Osteoblast (primary cell): Measurements from ENCODE around the gene RRAS2. TPM values are rescaled to one million over a fixed set of nuclear protein-coding genes. Genes with fewer than 3 reads are reported as not detected.

Source experiments
- DNase-seq: peaks from one replicate; pipeline ENCODE4 v3.0.0; 2011; ENCODE audit warnings: low spot score, mixed read lengths; ENCODE audit not compliant: insufficient read length; ENCODE audit errors: missing footprints
- H2AFZ ChIP-seq: 2 replicates; pipeline ENCODE4 v1.6.0; 2011; ENCODE audit warnings: mild to moderate bottlenecking, low read length
- H3K27ac ChIP-seq: 2 replicates; pipeline ENCODE4 v1.5.1; 2011; ENCODE audit warnings: mild to moderate bottlenecking, low read depth, low read length, moderate library complexity
- H3K27me3 ChIP-seq: 2 replicates; pipeline ENCODE4 v1.6.0; 2012; ENCODE audit warnings: mild to moderate bottlenecking, control low read depth, inconsistent platforms, low read length, moderate library complexity; ENCODE audit not compliant: insufficient read depth
- H3K36me3 ChIP-seq: 2 replicates; pipeline ENCODE4 v1.5.1; 2011; ENCODE audit warnings: mild to moderate bottlenecking, low read length, control low read depth, moderate library complexity; ENCODE audit not compliant: insufficient read depth
- H3K4me1 ChIP-seq: 2 replicates; pipeline ENCODE4 v1.5.1; 2011; ENCODE audit warnings: mild to moderate bottlenecking, low read length, control low read depth, moderate library complexity; ENCODE audit not compliant: insufficient read depth
- H3K4me2 ChIP-seq: 2 replicates; pipeline ENCODE4 v1.6.0; 2011; ENCODE audit warnings: mild to moderate bottlenecking, low read length; ENCODE audit not compliant: insufficient read depth
- H3K4me3 ChIP-seq: fragments of 200-600 bp; sonication (generic); 3 replicates; pipeline ENCODE4 v1.5.1; 2012; ENCODE audit warnings: mild to moderate bottlenecking, low read length, inconsistent platforms; ENCODE audit not compliant: insufficient read depth
- H3K79me2 ChIP-seq: 2 replicates; pipeline ENCODE4 v1.6.0; 2012; ENCODE audit warnings: mild to moderate bottlenecking, low read length, control low read depth, inconsistent platforms; ENCODE audit not compliant: insufficient read depth
- H3K9me3 ChIP-seq: 2 replicates; pipeline ENCODE4 v1.5.1; 2011; ENCODE audit warnings: low read depth, low read length, control low read depth
- H4K20me1 ChIP-seq: 2 replicates; pipeline ENCODE4 v1.6.0; 2012; ENCODE audit warnings: mild to moderate bottlenecking, low read length, control low read depth; ENCODE audit not compliant: insufficient read depth
- total RNA-seq: library from RNA; depleted of rRNA; stranded (reverse); fragments of >200 nt; gene quantifications from 2 replicates; pipeline ENCODE4 v1.2.3, GENCODE V29; 2012
- TF ChIP-seq, protein P1 (sequence below): IDR thresholded peaks from 2 replicates; pipeline ENCODE4 v1.5.1; 2011; ENCODE audit warnings: mild to moderate bottlenecking, low read depth, low read length, moderate library complexity; ENCODE audit errors: extremely low read depth

RRAS2 gene
- total RNA-seq, 1 donor, result 101 TPM

DNA sequence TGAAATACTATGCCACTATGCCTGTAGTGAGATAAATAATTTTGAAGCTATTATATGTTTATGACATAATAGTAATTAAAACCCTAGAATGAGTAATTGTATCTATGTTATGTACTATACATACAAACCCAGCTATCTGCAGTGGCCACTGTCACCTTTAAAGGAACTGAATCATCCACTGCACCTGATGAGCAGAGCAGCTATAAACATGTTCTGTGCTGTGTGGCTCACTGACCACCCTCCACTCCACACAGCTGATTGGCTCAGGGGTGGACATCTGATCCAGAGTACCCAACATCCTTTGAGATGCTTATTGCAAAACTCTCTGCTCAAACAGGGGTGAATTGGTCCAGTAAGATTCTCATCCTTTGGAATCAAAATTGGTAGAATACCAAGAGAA, 19.2 kb upstream of the RRAS2 start:
- H3K9me3 ChIP-seq, result no peaks in the 10 kb centered on the region
- H3K27me3 ChIP-seq, result no peaks in the 10 kb centered on the region
- H3K4me2 ChIP-seq, result no peak overlapping the region
- H3K79me2 ChIP-seq, result no peaks in the 10 kb centered on the region
- H2AFZ ChIP-seq, result no peak overlapping the region
- peak; percentile 38 for DNase-seq
- TF ChIP-seq, protein P1, sequence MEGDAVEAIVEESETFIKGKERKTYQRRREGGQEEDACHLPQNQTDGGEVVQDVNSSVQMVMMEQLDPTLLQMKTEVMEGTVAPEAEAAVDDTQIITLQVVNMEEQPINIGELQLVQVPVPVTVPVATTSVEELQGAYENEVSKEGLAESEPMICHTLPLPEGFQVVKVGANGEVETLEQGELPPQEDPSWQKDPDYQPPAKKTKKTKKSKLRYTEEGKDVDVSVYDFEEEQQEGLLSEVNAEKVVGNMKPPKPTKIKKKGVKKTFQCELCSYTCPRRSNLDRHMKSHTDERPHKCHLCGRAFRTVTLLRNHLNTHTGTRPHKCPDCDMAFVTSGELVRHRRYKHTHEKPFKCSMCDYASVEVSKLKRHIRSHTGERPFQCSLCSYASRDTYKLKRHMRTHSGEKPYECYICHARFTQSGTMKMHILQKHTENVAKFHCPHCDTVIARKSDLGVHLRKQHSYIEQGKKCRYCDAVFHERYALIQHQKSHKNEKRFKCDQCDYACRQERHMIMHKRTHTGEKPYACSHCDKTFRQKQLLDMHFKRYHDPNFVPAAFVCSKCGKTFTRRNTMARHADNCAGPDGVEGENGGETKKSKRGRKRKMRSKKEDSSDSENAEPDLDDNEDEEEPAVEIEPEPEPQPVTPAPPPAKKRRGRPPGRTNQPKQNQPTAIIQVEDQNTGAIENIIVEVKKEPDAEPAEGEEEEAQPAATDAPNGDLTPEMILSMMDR, result no peak
- H3K36me3 ChIP-seq, result no peaks in the 10 kb centered on the region
- no peak overlapping the region for H3K27ac ChIP-seq
- no peak overlapping the region for H3K4me3 ChIP-seq
- H3K4me1 ChIP-seq, result peaks cover 27% of the 10 kb centered on the region
- H4K20me1 ChIP-seq, result no peaks in the 10 kb centered on the region

DNA sequence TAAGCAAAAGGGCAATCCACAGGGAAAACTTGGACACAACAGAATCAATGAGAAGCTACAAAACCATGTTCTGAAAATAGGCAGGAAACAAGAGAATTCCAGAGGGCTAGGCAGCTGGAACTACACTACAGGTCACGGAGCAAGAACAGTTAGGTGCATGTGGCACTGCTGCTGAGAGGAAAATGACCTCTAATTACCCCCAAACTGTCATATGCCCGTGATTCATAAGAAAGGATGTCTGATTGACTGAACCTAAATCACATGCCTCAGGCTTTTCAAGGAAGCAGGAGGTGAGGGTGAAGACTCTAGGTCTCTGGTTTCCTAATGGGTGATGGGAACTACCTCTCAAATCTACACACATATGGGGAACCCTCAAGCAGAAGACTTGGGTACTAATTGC, 17.9 kb upstream of the RRAS2 start:
- Histone ChIP-seq H4K20me1 (no peaks in the 10 kb centered on the region), H3K4me3 (no peak overlapping the region), H3K27ac (no peak overlapping the region), H3K4me2 (no peak overlapping the region), H3K9me3 (no peaks in the 10 kb centered on the region), H3K27me3 (no peaks in the 10 kb centered on the region), H3K4me1 (peaks cover 27% of the 10 kb centered on the region), H2AFZ (no peak overlapping the region), H3K79me2 (no peaks in the 10 kb centered on the region), H3K36me3 (no peaks in the 10 kb centered on the region)
- TF ChIP-seq, protein P1, result no peak
- peak; percentile 55 for DNase-seq

DNA sequence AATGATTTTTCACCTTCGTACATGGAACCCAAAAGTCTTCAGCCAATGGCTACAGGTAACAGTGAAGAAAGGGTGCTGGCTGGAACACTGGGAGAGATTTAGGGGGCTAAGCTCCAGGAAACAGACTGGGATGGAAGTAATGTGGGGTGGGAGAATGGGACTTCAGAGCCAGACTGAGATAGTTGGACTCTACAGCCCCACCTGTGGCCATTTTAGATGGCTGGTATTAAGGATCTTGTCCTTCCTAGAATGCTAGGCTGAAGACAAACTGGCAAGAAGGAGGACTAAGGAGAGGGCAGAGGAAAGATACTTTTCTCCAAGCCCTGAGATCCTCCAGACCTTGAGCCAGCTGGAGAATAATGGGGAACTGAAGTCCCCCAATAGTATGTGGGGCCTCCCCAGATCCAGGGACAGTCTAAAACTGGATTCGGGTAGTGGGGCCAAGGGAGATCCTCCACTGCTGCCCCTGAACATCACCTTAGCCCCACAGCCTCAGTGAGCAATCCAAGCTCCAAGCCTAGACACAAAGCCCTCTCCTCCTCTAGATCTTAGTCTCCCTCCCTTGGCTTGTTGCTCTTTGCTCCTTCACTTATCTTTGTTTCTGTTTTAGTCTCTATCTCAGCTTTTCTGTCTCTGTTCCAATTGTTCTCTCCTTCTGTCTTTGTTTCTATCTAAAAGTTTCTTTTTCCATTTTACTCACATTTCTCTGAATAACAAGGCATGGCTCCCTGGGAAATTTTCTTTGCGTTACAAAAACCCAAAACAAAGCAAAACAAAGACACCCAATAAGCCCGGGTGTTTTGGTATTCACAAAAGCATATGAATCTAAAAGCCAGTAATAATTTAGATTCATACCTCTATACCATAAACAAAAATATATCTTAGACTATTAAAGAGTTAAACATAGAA, 16.2 kb upstream of the RRAS2 start:
- Histone ChIP-seq H3K9me3 (no peaks in the 10 kb centered on the region), H3K4me2 (no peak overlapping the region), H4K20me1 (no peaks in the 10 kb centered on the region), H3K27me3 (no peaks in the 10 kb centered on the region), H3K27ac (peak overlapping the region; percentile 25), H3K4me3 (no peak overlapping the region), H3K79me2 (no peaks in the 10 kb centered on the region), H3K36me3 (no peaks in the 10 kb centered on the region), H3K4me1 (peaks cover 24% of the 10 kb centered on the region), H2AFZ (peak overlapping the region; percentile 42)
- no peak for DNase-seq
- TF ChIP-seq, protein P1, result no peak

DNA sequence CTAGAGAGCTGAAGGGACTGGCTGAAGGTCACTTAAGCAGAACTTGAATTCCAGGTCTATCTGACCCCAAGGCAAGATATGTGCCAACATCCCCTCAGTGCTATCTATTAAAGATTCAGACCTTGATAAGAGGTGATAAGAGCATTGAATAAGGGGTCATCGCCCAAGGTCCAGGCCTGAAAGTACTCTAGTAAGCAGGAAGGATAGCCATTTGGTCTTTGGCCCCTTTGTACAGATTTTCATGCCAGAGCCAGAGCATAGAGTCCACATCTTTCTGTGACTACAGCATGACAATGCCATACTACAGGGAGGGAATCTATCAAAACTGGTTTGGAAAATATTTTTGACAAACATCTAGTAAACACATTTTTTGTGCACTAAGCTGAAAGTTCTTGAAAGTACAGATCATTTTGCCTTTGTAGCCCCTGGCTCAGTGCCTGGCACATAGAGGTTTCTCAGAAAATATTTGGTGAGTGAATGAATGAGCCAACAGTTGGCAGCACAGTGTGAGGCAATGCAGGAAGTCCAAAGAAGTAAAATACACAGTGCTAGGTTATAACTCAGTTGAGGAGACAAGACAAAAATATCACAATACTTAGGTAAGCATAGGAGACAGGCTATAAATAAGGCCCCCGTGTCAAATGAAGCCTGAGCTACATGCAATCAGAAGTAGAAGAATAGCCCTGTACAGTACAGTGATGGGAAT, 15.1 kb upstream of the RRAS2 start:
- Histone ChIP-seq H2AFZ (no peak overlapping the region), H3K4me3 (no peak overlapping the region), H3K9me3 (no peaks in the 10 kb centered on the region), H4K20me1 (no peaks in the 10 kb centered on the region), H3K27me3 (no peaks in the 10 kb centered on the region), H3K4me1 (peaks cover 24% of the 10 kb centered on the region), H3K36me3 (no peaks in the 10 kb centered on the region), H3K4me2 (peak overlapping the region; percentile 25), H3K79me2 (no peaks in the 10 kb centered on the region), H3K27ac (peak overlapping the region; percentile 59)
- peak; percentile 73 for DNase-seq
- TF ChIP-seq, protein P1, result no peak
